H9 (cell line): ENCODE results near the gene LAMTOR4. TPM values are rescaled to one million over a fixed set of nuclear protein-coding genes. Genes with fewer than 3 reads are reported as not detected.
A peak's percentile ranks its signal among the peaks of the same experiment; 100 is the strongest.

Experiments used
- DNase-seq: peaks from one replicate; pipeline ENCODE4 v3.0.0-alpha.2; 2017
- H2AFZ ChIP-seq: one replicate; pipeline ENCODE4 v1.6.1; 2013; ENCODE audit warnings: mild to moderate bottlenecking, low read length, control low read depth, moderate library complexity
- H2AK5ac ChIP-seq: 2 replicates; pipeline ENCODE4 v1.6.1; 2013; ENCODE audit warnings: low read length, control low read depth, mixed read lengths; ENCODE audit not compliant: insufficient read length
- H2BK120ac ChIP-seq: one replicate; pipeline ENCODE4 v1.6.1; 2013; ENCODE audit warnings: low read depth, mild to moderate bottlenecking, low read length, control low read depth, inconsistent platforms; ENCODE audit not compliant: poor library complexity, severe bottlenecking
- H2BK12ac ChIP-seq: 2 replicates; pipeline ENCODE4 v1.6.1; 2013; ENCODE audit warnings: low read length, control low read depth, mixed read lengths, low read depth; ENCODE audit not compliant: insufficient read length
- H2BK15ac ChIP-seq: 2 replicates; pipeline ENCODE4 v1.6.1; 2013; ENCODE audit warnings: low read depth, low read length, control low read depth
- H2BK20ac ChIP-seq: one replicate; pipeline ENCODE4 v1.6.1; 2013; ENCODE audit warnings: low read depth, mild to moderate bottlenecking, low read length, control low read depth, inconsistent platforms; ENCODE audit not compliant: poor library complexity, severe bottlenecking
- H2BK5ac ChIP-seq: 2 replicates; pipeline ENCODE4 v1.6.1; 2013; ENCODE audit warnings: low read length, control low read depth, mixed read lengths; ENCODE audit not compliant: insufficient read length
- H3K14ac ChIP-seq: 2 replicates; pipeline ENCODE4 v1.6.1; 2013; ENCODE audit warnings: low read length, control low read depth; ENCODE audit not compliant: insufficient read depth
- H3K18ac ChIP-seq: 2 replicates; pipeline ENCODE4 v1.6.1; 2013; ENCODE audit warnings: low read depth, mild to moderate bottlenecking, mixed read lengths, low read length, control low read depth; ENCODE audit not compliant: insufficient read length
- H3K23ac ChIP-seq: 2 replicates; pipeline ENCODE4 v1.6.1; 2013; ENCODE audit warnings: low read length, control low read depth, mixed read lengths, low read depth; ENCODE audit not compliant: insufficient read length
- H3K23me2 ChIP-seq: 2 replicates; pipeline ENCODE4 v1.6.1; 2013; ENCODE audit warnings: low read depth, mild to moderate bottlenecking, mixed read lengths, low read length, control low read depth; ENCODE audit not compliant: insufficient read length, poor library complexity, severe bottlenecking
- H3K27ac ChIP-seq: 2 replicates; pipeline ENCODE4 v1.5.1; 2013; ENCODE audit warnings: low read length, control low read depth, mixed read lengths, low read depth; ENCODE audit not compliant: insufficient read length
- H3K27me3 ChIP-seq: 2 replicates; pipeline ENCODE4 v1.6.1; 2013; ENCODE audit warnings: low read length, control low read depth, inconsistent platforms; ENCODE audit not compliant: insufficient read depth
- H3K4ac ChIP-seq: 2 replicates; pipeline ENCODE4 v1.6.1; 2013; ENCODE audit warnings: low read depth, mild to moderate bottlenecking, control low read depth, inconsistent platforms, low read length, moderate library complexity
- H3K4me1 ChIP-seq: 2 replicates; pipeline ENCODE4 v1.6.1; 2013; ENCODE audit warnings: low read length, control low read depth, inconsistent platforms; ENCODE audit not compliant: insufficient read depth
- H3K4me2 ChIP-seq: 2 replicates; pipeline ENCODE4 v1.6.1; 2013; ENCODE audit warnings: low read length, control low read depth, mixed read lengths; ENCODE audit not compliant: insufficient read length, insufficient read depth
- H3K56ac ChIP-seq: 2 replicates; pipeline ENCODE4 v1.6.1; 2013; ENCODE audit warnings: low read depth, mild to moderate bottlenecking, mixed read lengths, low read length, control low read depth; ENCODE audit not compliant: insufficient read length
- H3K79me1 ChIP-seq: 2 replicates; pipeline ENCODE4 v1.6.1; 2013; ENCODE audit warnings: low read depth, mild to moderate bottlenecking, moderate library complexity, low read length, control low read depth, inconsistent platforms; ENCODE audit not compliant: insufficient read depth, poor library complexity, severe bottlenecking
- H3K79me2 ChIP-seq: 2 replicates; pipeline ENCODE4 v1.6.1; 2013; ENCODE audit warnings: low read length, control low read depth, inconsistent platforms; ENCODE audit not compliant: insufficient read depth
- H3K9ac ChIP-seq: 2 replicates; pipeline ENCODE4 v1.6.1; 2013; ENCODE audit warnings: low read length, control low read depth, mixed read lengths; ENCODE audit not compliant: insufficient read length; ENCODE audit errors: extremely low read depth
- H3K9me3 ChIP-seq: one replicate; pipeline ENCODE4 v1.6.1; 2013; ENCODE audit warnings: low read depth, low read length, inconsistent platforms; ENCODE audit not compliant: control insufficient read depth
- H3T11ph ChIP-seq: one replicate; pipeline ENCODE4 v1.6.1; 2013; ENCODE audit warnings: mild to moderate bottlenecking, low read length, control low read depth, inconsistent platforms
- H4K20me1 ChIP-seq: one replicate; pipeline ENCODE4 v1.6.1; 2013; ENCODE audit not compliant: control insufficient read depth, insufficient read length, insufficient read depth
- H4K5ac ChIP-seq: 2 replicates; pipeline ENCODE4 v1.6.1; 2013; ENCODE audit warnings: low read depth, mild to moderate bottlenecking, mixed read lengths, low read length, control low read depth; ENCODE audit not compliant: insufficient read length
- H4K8ac ChIP-seq: replicated peaks from 2 replicates; pipeline ENCODE4 v1.6.1; 2013; ENCODE audit warnings: low read length, control low read depth, mixed read lengths, low read depth; ENCODE audit not compliant: insufficient read length
- H4K91ac ChIP-seq: 2 replicates; pipeline ENCODE4 v1.6.1; 2013; ENCODE audit warnings: low read depth, mild to moderate bottlenecking, moderate library complexity, mixed read lengths, low read length, control low read depth; ENCODE audit not compliant: insufficient read length
- H3K27ac Mint-ChIP-seq, 3 experiments: 2 replicates in 2 of 3; 3 replicates in 1 of 3; pipeline ENCODE4 v1.8.0; 2020 to 2021; ENCODE audit warnings: mixed read lengths in 3 of 3, mild to moderate bottlenecking in 1 of 3, moderate library complexity in 1 of 3
- H3K27me3 Mint-ChIP-seq: 2 replicates; pipeline ENCODE4 v1.8.0; 2021; ENCODE audit warnings: low read depth, mild to moderate bottlenecking, moderate library complexity, mixed read lengths
- H3K36me3 Mint-ChIP-seq, 3 experiments: 2 replicates in 2 of 3; 3 replicates in 1 of 3; pipeline ENCODE4 v1.8.0; 2020 to 2021; ENCODE audit warnings: low read depth in 3 of 3, mixed read lengths in 3 of 3; ENCODE audit not compliant: insufficient read depth in 1 of 3
- H3K4me1 Mint-ChIP-seq, 2 experiments: 2 replicates each; pipeline ENCODE4 v1.8.0; 2020; ENCODE audit warnings: mixed read lengths in 2 of 2
- H3K4me3 Mint-ChIP-seq, 2 experiments: 2 replicates in 1 of 2; 3 replicates in 1 of 2; pipeline ENCODE4 v1.8.0; 2020 to 2021; ENCODE audit warnings: mild to moderate bottlenecking in 2 of 2, mixed read lengths in 2 of 2, moderate library complexity in 1 of 2
- H3K9me3 Mint-ChIP-seq, 2 experiments: 2 replicates in 1 of 2; 3 replicates in 1 of 2; pipeline ENCODE4 v1.8.0; 2020; ENCODE audit warnings: mild to moderate bottlenecking in 2 of 2, mixed read lengths in 2 of 2, moderate library complexity in 1 of 2
- CTCF ChIP-seq: fragments of 200-600 bp; sonication (generic); conservative IDR thresholded peaks from 3 replicates; pipeline ENCODE4 v1.8.0; 2021; ENCODE audit warnings: antibody characterized with exemption, mild to moderate bottlenecking
- WGBS: extraction: QIAGEN DNeasy Blood & Tissue Kit; methylation state at CpG from one replicate; pipeline ENCODE4 v1.1.7; 2013; ENCODE audit warnings: missing lambda C conversion rate, low lambda C conversion rate, mixed read lengths; ENCODE audit not compliant: insufficient read length; ENCODE audit errors: extremely low coverage; 5-methylcytosine and 5-hydroxymethylcytosine counted together
- total RNA-seq: library from RNA; stranded (reverse); gene quantifications from 2 replicates; pipeline ENCODE4 v1.2.1, GENCODE V29; 2021

LAMTOR4 gene
- total RNA-seq, 1 experiment from 2014 or later, result 179 TPM

GRCh38 chr7:100101016-100101862 lies 47.5 kb upstream of the LAMTOR4 start, which contains the start of the genes AP4M1 and MCM7:
TSS of gene AP4M1 (plus strand) at chr7:100101643. CDS start at chr7:100101715, 72 bp downstream.
TSS of gene MCM7 (minus strand) at chr7:100101397. CDS start at chr7:100101294, 103 bp downstream.
- H3K56ac ChIP-seq, result peak within 1 kb of the TSS; percentile 97
- no peaks in the 10 kb centered on the region; the same call in 1 of the 2 replicates for H3K27me3 Mint-ChIP-seq
- H3T11ph ChIP-seq, result peak within 1 kb of the TSS; percentile 78
- H2BK20ac ChIP-seq, result no peak within 1 kb of the TSS
- H3K79me2 ChIP-seq, result peaks cover 5% of the 10 kb centered on the region; the same call in 1 of the 2 replicates
- WGBS, result no CpG with 5 or more reads among the region's 80 CpGs
- peaks cover 0 to 3% of the 10 kb centered on the region in 2 experiments; a peak in 1 of 5 replicates for H3K9me3 Mint-ChIP-seq
- H3K27ac Mint-ChIP-seq, result peak within 1 kb of the TSS; percentile 99 to 100 (median 99)
- no peaks in the 10 kb centered on the region for H3K4me1 ChIP-seq
- no peaks in the 10 kb centered on the region for H3K9me3 ChIP-seq
- H2BK120ac ChIP-seq, result peak within 1 kb of the TSS; percentile 94
- H3K4me1 Mint-ChIP-seq, result peaks cover 20 to 34% of the 10 kb centered on the region in 2 experiments
- TF ChIP-seq CTCF, result no peak
- H3K14ac ChIP-seq, result peak within 1 kb of the TSS; percentile 100
- H3K27me3 ChIP-seq, result no peaks in the 10 kb centered on the region
- H3K27ac ChIP-seq, result peak within 1 kb of the TSS; percentile 86
- peaks cover 3% of the 10 kb centered on the region for H3K79me1 ChIP-seq
- H3K4me3 Mint-ChIP-seq, result peak within 1 kb of the TSS; percentile 93 to 95
- peak within 1 kb of the TSS; percentile 93 for H2AK5ac ChIP-seq
- DNase-seq, result peak; percentile 99
- no peaks in the 10 kb centered on the region for H4K20me1 ChIP-seq
- H2AFZ ChIP-seq, result no peak within 1 kb of the TSS
- no peak within 1 kb of the TSS for H3K23ac ChIP-seq
- peak within 1 kb of the TSS; percentile 100 for H3K4ac ChIP-seq
- H4K91ac ChIP-seq, result peak within 1 kb of the TSS; percentile 99
- H2BK5ac ChIP-seq, result peak within 1 kb of the TSS; percentile 99
- peak within 1 kb of the TSS; percentile 92 for H2BK12ac ChIP-seq
- H4K8ac ChIP-seq, result peak within 1 kb of the TSS; percentile 99
- H3K23me2 ChIP-seq, result no peaks in the 10 kb centered on the region
- peak within 1 kb of the TSS; percentile 100 for H4K5ac ChIP-seq
- peak within 1 kb of the TSS; percentile 100 for H3K9ac ChIP-seq
- no peak within 1 kb of the TSS for H2BK15ac ChIP-seq
- H3K36me3 Mint-ChIP-seq, result peaks cover 53 to 75% (median 67%) of the 10 kb centered on the region in 3 experiments
- peak within 1 kb of the TSS; percentile 100 for H3K18ac ChIP-seq
- H3K4me2 ChIP-seq, result peak within 1 kb of the TSS; percentile 75
